ENCODE measurements around the gene JOSD2. TPM values are rescaled to one million over a fixed set of nuclear protein-coding genes. Genes with fewer than 3 reads are reported as not detected.

JOSD2 gene
- total RNA-seq, 4 donors from 2014 or later: 31.3 to 59.4 (median 42.9) TPM

GRCh38 chr19:50512999-50513745, 2.2 kb upstream of the JOSD2 start:
- TF ChIP-seq POLR2A (IDR thresholded peaks at IDR 0.05; ENCODE audit: low read depth) (no peak), POLR2AphosphoS5 (IDR thresholded peaks at IDR 0.05) (no peak), EP300 (IDR thresholded peaks at IDR 0.05) (no peak), CTCF (IDR thresholded peaks at IDR 0.05) (no peak)
- intact Hi-C loops (cut with DNase I): no loop called here
- H3K27me3 ChIP-seq: peaks cover 0 to 31% (median 0%) of the 10 kb centered on the region in 4 donors
- H3K4me1 ChIP-seq: peaks cover 17 to 25% (median 22%) of the 10 kb centered on the region in 4 donors
- peak; percentile 79 for DNase-seq (ENCODE audit: extremely low spot score)
- H3K9me3 ChIP-seq: no peaks in the 10 kb centered on the region
- 58% methylated on average over 9 of the region's 12 CpGs for WGBS
- no peak overlapping the region for H3K27ac ChIP-seq (replicated peaks in 1 of 4)
- peaks cover 0 to 12% (median 0%) of the 10 kb centered on the region in 4 donors for H3K36me3 ChIP-seq
- H3K4me3 ChIP-seq: no peak overlapping the region

GRCh38 chr19:50512112-50512998, 1.4 kb upstream of the JOSD2 start:
- peak overlapping the region in 2 of 4 donors; percentile 65 to 79 for H3K4me3 ChIP-seq
- H3K36me3 ChIP-seq: peaks cover 0 to 6% (median 0%) of the 10 kb centered on the region in 4 donors
- H3K9me3 ChIP-seq: no peaks in the 10 kb centered on the region
- DNase-seq (ENCODE audit: extremely low spot score): peak; percentile 86
- peaks cover 17 to 25% (median 22%) of the 10 kb centered on the region in 4 donors for H3K4me1 ChIP-seq
- H3K27me3 ChIP-seq: peaks cover 0 to 29% (median 0%) of the 10 kb centered on the region in 4 donors
- WGBS: 89% methylated on average over 25 of the region's 36 CpGs
- H3K27ac ChIP-seq (replicated peaks in 1 of 4): peak overlapping the region in 2 of 4 donors; percentile 75 to 81
- TF ChIP-seq POLR2AphosphoS5 (IDR thresholded peaks at IDR 0.05) (no peak), CTCF (IDR thresholded peaks at IDR 0.05) (no peak), POLR2A (IDR thresholded peaks at IDR 0.05; ENCODE audit: low read depth) (no peak), EP300 (IDR thresholded peaks at IDR 0.05) (no peak)
- intact Hi-C loops (cut with DNase I): no loop called here

- TF ChIP-seq EP300 (IDR thresholded peaks at IDR 0.05): no peak
- no peak for TF ChIP-seq POLR2AphosphoS5 (IDR thresholded peaks at IDR 0.05)
- no peak for TF ChIP-seq POLR2A (IDR thresholded peaks at IDR 0.05; ENCODE audit: low read depth)
- no peak for TF ChIP-seq CTCF (IDR thresholded peaks at IDR 0.05)
- intact Hi-C loops (cut with DNase I): no loop called here
- peaks cover 17 to 25% (median 22%) of the 10 kb centered on the region in 4 donors for H3K4me1 ChIP-seq
- WGBS: 5% methylated on average over 7 of the region's 10 CpGs
- H3K9me3 ChIP-seq: no peaks in the 10 kb centered on the region
- peak overlapping the region; percentile 75 to 81 (median 77) for H3K27ac ChIP-seq (replicated peaks in 1 of 4)
- H3K4me3 ChIP-seq: peak overlapping the region; percentile 65 to 87 (median 72)
- peaks cover 0 to 15% (median 0%) of the 10 kb centered on the region in 4 donors for H3K27me3 ChIP-seq
- H3K36me3 ChIP-seq: peaks cover 0 to 16% (median 7%) of the 10 kb centered on the region in 4 donors
- DNase-seq (ENCODE audit: extremely low spot score): peak; percentile 79
Observed at GRCh38 chr19:50510700-50511068, 307 bp downstream of the JOSD2 start.

GRCh38 chr19:50510121-50510670, 795 bp downstream of the JOSD2 start:
- intact Hi-C loops (cut with DNase I): no loop called here
- no peak for DNase-seq (ENCODE audit: extremely low spot score)
- H3K4me3 ChIP-seq: peak overlapping the region; percentile 65 to 87 (median 72)
- H3K27me3 ChIP-seq: peaks cover 0 to 10% (median 0%) of the 10 kb centered on the region in 4 donors
- H3K4me1 ChIP-seq: peaks cover 17 to 25% (median 22%) of the 10 kb centered on the region in 4 donors
- no peaks in the 10 kb centered on the region for H3K9me3 ChIP-seq
- H3K36me3 ChIP-seq: peaks cover 0 to 21% (median 10%) of the 10 kb centered on the region in 4 donors
- H3K27ac ChIP-seq (replicated peaks in 1 of 4): peak overlapping the region; percentile 75 to 81 (median 77)
- WGBS: 62% methylated on average over 17 of the region's 26 CpGs
- TF ChIP-seq EP300 (IDR thresholded peaks at IDR 0.05): no peak
- TF ChIP-seq CTCF (IDR thresholded peaks at IDR 0.05): no peak
- no peak for TF ChIP-seq POLR2A (IDR thresholded peaks at IDR 0.05; ENCODE audit: low read depth)

All from esophagus muscularis mucosa (tissue), 4 donors.